ENCODE measurements around the gene BABAM2. TPM values are rescaled to one million over a fixed set of nuclear protein-coding genes. Genes with fewer than 3 reads are reported as not detected.
A peak's percentile ranks its signal among the peaks of the same experiment; 100 is the strongest.

BABAM2 gene
- total RNA-seq, 1 donor from 2014 or later, result 58.9 TPM

- Histone ChIP-seq H3K4me1 (peaks cover 40% of the 10 kb centered on the region), H3K9me3 (replicated peaks) (no peaks in the 10 kb centered on the region), H3K27ac (replicated peaks) (no peak overlapping the region), H3K4me3 (no peak overlapping the region), H3K27me3 (ENCODE audit: low read depth) (no peaks in the 10 kb centered on the region), H3K36me3 (no peaks in the 10 kb centered on the region)
- TF ChIP-seq CTCF (IDR thresholded peaks at IDR 0.05; ENCODE audit: borderline replicate concordance), result no peak
- intact Hi-C loops (cut with micrococcal nuclease), result no loop called here
- no peak for DNase-seq
These were observed 4.2 kb upstream of the BABAM2 start for GRCh38 chr2:27886322-27886721.

- DNase-seq, result no peak
- Histone ChIP-seq H3K4me1 (peaks cover 48% of the 10 kb centered on the region), H3K9me3 (replicated peaks) (no peaks in the 10 kb centered on the region), H3K27me3 (ENCODE audit: low read depth) (no peaks in the 10 kb centered on the region), H3K36me3 (no peaks in the 10 kb centered on the region), H3K27ac (replicated peaks) (no peak overlapping the region), H3K4me3 (no peak overlapping the region)
- TF ChIP-seq CTCF (IDR thresholded peaks at IDR 0.05; ENCODE audit: borderline replicate concordance), result no peak
- intact Hi-C loops (cut with micrococcal nuclease), result no loop called here
These were observed 3.4 kb upstream of the BABAM2 start for GRCh38 chr2:27887111-27887510.

GRCh38 chr2:27887830-27888229, 2.7 kb upstream of the BABAM2 start:
- TF ChIP-seq CTCF (IDR thresholded peaks at IDR 0.05; ENCODE audit: borderline replicate concordance), result no peak
- peaks cover 55% of the 10 kb centered on the region for H3K4me1 ChIP-seq
- no peak for DNase-seq
- no peaks in the 10 kb centered on the region for H3K27me3 ChIP-seq (ENCODE audit: low read depth)
- H3K27ac ChIP-seq (replicated peaks), result peak overlapping the region; percentile 10
- H3K4me3 ChIP-seq, result no peak overlapping the region
- no peaks in the 10 kb centered on the region for H3K36me3 ChIP-seq
- H3K9me3 ChIP-seq (replicated peaks), result no peaks in the 10 kb centered on the region
- intact Hi-C loops (cut with micrococcal nuclease), result no loop called here

- no peak for DNase-seq
- intact Hi-C loops (cut with micrococcal nuclease), result no loop called here
- Histone ChIP-seq H3K27me3 (ENCODE audit: low read depth) (no peaks in the 10 kb centered on the region), H3K27ac (replicated peaks) (peak overlapping the region; percentile 92), H3K9me3 (replicated peaks) (no peaks in the 10 kb centered on the region), H3K4me1 (peaks cover 60% of the 10 kb centered on the region), H3K4me3 (no peak overlapping the region), H3K36me3 (no peaks in the 10 kb centered on the region)
- no peak for TF ChIP-seq CTCF (IDR thresholded peaks at IDR 0.05; ENCODE audit: borderline replicate concordance)
These were observed 1.7 kb upstream of the BABAM2 start for GRCh38 chr2:27888790-27889189.

GRCh38 chr2:27889774-27890145, 769 bp upstream of the BABAM2 start:
- H3K4me3 ChIP-seq, result peak overlapping the region; percentile 77
- TF ChIP-seq CTCF (IDR thresholded peaks at IDR 0.05; ENCODE audit: borderline replicate concordance), result no peak
- no peaks in the 10 kb centered on the region for H3K9me3 ChIP-seq (replicated peaks)
- intact Hi-C loops (cut with micrococcal nuclease), result loop anchor here (2.0 kb wide), 1 partner anchor 507 kb away; no protein-coding TSS in a partner anchor
- DNase-seq, result no peak
- no peaks in the 10 kb centered on the region for H3K27me3 ChIP-seq (ENCODE audit: low read depth)
- H3K4me1 ChIP-seq, result peaks cover 53% of the 10 kb centered on the region
- H3K27ac ChIP-seq (replicated peaks), result peak overlapping the region; percentile 92
- H3K36me3 ChIP-seq, result peaks cover 2% of the 10 kb centered on the region

All from left ventricle myocardium inferior (tissue), 1 donor.